Articular chondrocyte of knee joint (primary cell): Measurements from ENCODE around the gene COA8. TPM values are rescaled to one million over a fixed set of nuclear protein-coding genes. Genes with fewer than 3 reads are reported as not detected.

Experiments
- small RNA-seq: library from RNA; depleted of rRNA; stranded (forward); fragments of <200 nt; gene quantifications from one replicate; pipeline ENCODE3, GENCODE V24; 2012
- total RNA-seq: library from RNA; depleted of rRNA; stranded (reverse); fragments of >200 nt; gene quantifications from 2 replicates; pipeline ENCODE4 v1.2.3, GENCODE V29; 2012

The COA8 gene, protein sequence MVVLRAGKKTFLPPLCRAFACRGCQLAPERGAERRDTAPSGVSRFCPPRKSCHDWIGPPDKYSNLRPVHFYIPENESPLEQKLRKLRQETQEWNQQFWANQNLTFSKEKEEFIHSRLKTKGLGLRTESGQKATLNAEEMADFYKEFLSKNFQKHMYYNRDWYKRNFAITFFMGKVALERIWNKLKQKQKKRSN
- 27.6 and 33.3 TPM in 2 replicates for total RNA-seq

DNA sequence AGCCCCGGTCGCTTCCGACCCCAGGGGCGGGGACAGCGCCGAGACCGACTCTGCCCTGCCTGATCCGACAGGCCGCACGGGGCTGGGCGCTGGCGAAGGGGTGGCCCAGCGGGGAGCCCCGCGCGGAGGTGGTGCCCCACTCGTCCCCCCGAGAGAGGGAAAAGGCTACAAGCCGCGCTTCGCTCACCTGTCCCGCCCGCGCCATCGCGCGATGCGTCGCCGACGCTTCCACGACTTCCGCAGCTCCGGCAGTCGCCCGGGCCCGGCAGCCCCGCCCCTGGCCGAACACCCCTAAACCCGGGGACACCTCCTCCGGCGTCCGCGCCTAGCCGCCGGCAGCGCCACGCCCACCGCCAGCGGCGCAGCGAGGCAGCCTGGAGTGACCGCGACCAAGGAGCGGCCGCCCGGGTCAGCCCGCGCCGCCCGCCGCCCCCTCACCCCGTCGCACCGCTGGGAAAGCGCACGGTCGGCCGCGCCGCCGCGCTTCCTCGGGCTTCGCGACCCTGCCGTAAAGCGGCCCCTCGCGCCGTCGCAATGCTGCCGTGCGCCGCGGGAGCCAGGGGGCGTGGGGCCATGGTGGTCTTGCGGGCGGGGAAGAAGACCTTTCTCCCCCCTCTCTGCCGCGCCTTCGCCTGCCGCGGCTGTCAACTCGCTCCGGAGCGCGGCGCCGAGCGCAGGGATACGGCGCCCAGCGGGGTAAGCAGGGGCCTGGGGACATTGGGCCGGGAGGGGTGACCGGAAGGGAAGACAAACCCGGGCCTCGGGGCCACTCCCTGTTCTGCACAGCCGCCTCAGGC lies at the start of gene COA8, which contains the start of gene BAG5:
Gene COA8 (plus strand): TSS at position 532 of the 797 bp plus-strand sequence. CDS start 42 bp downstream, at position 574.
Gene BAG5 (minus strand): TSS at position 229 of the 797 bp plus-strand sequence. CDS start 1,493 bp downstream, outside the sequence.

DNA sequence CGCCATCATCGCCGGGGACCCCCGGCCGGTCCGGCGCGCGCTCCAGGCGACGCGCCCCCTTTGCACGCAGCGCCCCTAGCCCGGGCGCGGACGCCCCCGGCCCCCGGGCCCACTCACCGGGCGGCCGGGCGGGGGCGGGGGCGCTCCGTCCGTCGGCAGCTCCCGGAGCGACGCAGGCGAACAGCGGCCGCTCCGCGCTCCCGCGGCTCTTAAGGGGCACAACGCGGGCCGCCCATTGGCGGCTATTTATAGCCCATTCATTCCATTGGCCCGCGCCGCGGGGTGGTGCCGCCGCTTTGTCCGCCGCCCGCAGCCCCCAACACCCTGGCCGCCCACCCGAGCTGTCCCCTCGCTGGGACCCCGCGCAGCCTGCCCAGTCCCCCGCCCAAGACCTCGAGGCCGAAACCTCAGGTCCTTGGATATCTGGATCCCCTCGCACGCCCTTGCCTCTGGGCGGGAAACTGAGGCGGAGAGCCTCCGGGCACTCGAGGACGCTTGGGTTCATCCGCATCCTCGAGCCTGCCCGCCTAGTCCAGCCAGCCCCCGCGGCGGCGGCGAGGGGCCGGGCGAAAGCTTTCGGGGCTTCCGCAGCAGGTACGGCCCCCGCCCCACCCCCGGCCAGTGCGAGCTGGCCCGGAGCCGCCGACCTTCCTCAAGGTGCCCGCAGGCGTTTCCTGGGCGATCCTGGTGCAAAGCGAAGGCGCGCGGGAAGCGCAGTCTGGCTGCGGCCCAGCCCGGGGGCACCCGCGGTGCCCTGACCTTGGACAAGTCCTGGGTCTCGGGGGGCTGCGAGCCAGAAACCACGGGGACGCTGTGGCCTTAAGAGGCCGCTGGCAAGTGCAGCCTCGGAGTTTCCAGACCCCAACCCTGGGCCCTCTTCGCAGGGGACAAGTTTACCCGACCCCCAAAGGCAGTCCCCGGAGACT lies 39.8 kb upstream of the COA8 start, which contains the start of gene CKB:
Gene CKB (minus strand): TSS at position 182 of the 926 bp plus-strand sequence. CDS start 337 bp downstream, outside the sequence.

DNA sequence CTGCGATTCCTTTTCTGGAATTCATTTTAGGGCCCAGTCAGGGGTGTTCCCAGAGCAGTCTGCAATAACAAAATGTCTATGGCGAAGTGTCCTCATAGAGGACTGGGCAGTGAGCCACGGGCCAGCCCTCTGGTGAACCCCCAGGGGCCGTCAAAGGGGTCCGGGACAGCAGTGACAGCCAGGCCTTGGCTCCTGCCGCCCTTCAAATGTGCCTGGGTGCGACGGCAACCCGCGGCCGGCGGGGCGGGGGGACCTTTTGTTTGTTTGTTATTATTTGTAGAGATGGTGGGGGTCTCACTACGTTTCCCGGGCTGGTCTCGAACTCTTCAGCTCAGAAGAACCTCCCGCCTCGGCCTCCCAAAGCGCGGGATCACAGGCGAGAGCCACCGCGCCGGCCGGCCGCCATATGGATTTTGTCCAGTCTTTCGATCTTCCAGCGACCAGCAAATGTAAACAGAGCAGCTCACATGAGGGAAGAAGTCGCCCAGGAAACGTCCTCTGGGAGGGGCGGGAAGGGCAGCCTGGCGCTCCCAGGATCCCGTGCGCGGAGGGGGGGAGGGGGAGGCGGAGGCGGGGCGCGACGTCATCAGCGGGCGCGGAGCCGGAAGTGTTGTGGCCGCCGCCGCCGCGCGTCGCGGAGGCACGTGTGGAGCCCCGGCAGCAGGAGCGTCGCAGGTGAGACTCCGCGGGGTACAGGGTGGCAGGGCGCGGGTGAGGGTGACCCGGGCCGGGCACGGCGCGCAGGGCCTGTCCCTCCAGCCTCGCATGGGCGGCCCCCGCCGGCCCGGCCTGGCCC lies 34.0 kb upstream of the COA8 start, which contains the start of gene TRMT61A:
Gene TRMT61A (plus strand): TSS at position 610 of the 796 bp plus-strand sequence. CDS start 783 bp downstream, outside the sequence.

DNA sequence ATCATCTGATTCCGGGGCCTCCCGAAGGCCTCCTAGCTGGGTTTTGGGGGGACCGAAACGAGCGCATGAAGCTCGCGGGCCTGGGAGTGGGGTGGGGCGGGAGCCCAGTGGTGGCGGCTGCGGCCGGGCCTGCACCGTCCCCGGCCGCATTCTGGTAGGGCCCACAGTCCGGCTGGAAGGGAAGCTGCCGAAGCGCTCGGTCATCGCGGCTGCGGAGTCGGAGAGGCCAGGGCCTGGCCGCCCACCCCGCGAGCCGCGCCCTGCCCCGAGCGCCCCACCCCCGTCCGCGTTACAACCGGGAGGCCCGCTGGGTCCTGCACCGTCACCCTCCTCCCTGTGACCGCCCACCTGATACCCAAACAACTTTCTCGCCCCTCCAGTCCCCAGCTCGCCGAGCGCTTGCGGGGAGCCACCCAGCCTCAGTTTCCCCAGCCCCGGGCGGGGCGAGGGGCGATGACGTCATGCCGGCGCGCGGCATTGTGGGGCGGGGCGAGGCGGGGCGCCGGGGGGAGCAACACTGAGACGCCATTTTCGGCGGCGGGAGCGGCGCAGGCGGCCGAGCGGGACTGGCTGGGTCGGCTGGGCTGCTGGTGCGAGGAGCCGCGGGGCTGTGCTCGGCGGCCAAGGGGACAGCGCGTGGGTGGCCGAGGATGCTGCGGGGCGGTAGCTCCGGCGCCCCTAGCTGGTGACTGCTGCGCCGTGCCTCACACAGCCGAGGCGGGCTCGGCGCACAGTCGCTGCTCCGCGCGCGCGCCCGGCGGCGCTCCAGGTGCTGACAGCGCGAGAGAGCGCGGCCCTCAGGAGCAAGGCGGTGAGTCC lies 66.1 kb downstream of the COA8 start, which contains the start of gene KLC1:
Gene KLC1 (plus strand): TSS at position 528 of the 819 bp plus-strand sequence. CDS start 25,354 bp downstream, outside the sequence.

Small RNA genes within 50 kb of the gene (small RNA-seq; reads per million reads assigned to genes)
- gene RNU4-68P: not detected
- gene RNU7-160P: not detected

Other genes starting within 250 kb of the COA8 start
- 210 and 211 TPM in 2 replicates for gene EIF5, start 228.7 kb upstream of the COA8 start, total RNA-seq
- gene MARK3, start 177.5 kb upstream of the COA8 start, total RNA-seq: 79.2 and 95.4 TPM in 2 replicates
- gene CKB, start 40.1 kb upstream of the COA8 start, total RNA-seq: 33.6 and 66.4 TPM in 2 replicates
- gene TRMT61A, start 33.8 kb upstream of the COA8 start, total RNA-seq: 6.5 and 8.6 TPM in 2 replicates
- 38.5 and 39.3 TPM in 2 replicates for gene BAG5, start 303 bp upstream of the COA8 start, total RNA-seq
- gene KLC1, start 66.3 kb downstream of the COA8 start, total RNA-seq: 216 and 241 TPM in 2 replicates
- gene XRCC3, start 152.5 kb downstream of the COA8 start, total RNA-seq: 6.5 and 9.5 TPM in 2 replicates
- gene ZFYVE21, start 152.8 kb downstream of the COA8 start, total RNA-seq: 49.8 and 52.8 TPM in 2 replicates